Thyroid gland (tissue), 4 donors: ENCODE data around the gene PRR33. TPM values are rescaled to one million over a fixed set of nuclear protein-coding genes. Genes with fewer than 3 reads are reported as not detected.

Experiments used
- DNase-seq, 2 donors: peaks; one replicate each; pipeline ENCODE4 v3.0.0-alpha.2; 2019
- H3K27ac ChIP-seq, 3 donors: fragments of 200-600 bp; sonication (generic); 1 replicate in 2 of 3; 2 replicates in 1 of 3; pipeline ENCODE4 v1.5.1; 2016 to 2019; ENCODE audit warnings: mild to moderate bottlenecking in 1 of 3, moderate library complexity in 1 of 3
- H3K27me3 ChIP-seq: fragments of 200-600 bp; sonication (generic); one replicate; pipeline ENCODE4 v1.5.1; 2019
- H3K36me3 ChIP-seq, 2 donors: fragments of 200-600 bp; sonication (generic); one replicate each; pipeline ENCODE4 v1.5.1; 2016 to 2019
- H3K4me1 ChIP-seq, 2 donors: fragments of 200-600 bp; sonication (generic); one replicate each; pipeline ENCODE4 v1.5.1; 2017 to 2019
- H3K4me3 ChIP-seq, 3 donors: fragments of 200-600 bp; sonication (generic); replicated peaks in 1 of 3; 1 replicate in 2 of 3; 2 replicates in 1 of 3; pipeline ENCODE4 v1.5.1; 2016; ENCODE audit warnings: mild to moderate bottlenecking in 1 of 3
- H3K9me3 ChIP-seq: fragments of 200-600 bp; sonication (generic); one replicate; pipeline ENCODE4 v1.5.1; 2017
- POLR2A ChIP-seq, 2 donors: fragments of 450-650 bp; IDR thresholded peaks; one replicate each; pipeline ENCODE4 v1.6.1; 2017; ENCODE audit warnings: antibody characterized with exemption in 2 of 2, mild to moderate bottlenecking in 2 of 2, moderate library complexity in 1 of 2
- WGBS, 2 donors: methylation state at CpG; one replicate each; pipeline ENCODE4 v1.1.5; 2017; 5-methylcytosine and 5-hydroxymethylcytosine counted together
- intact Hi-C: fragments of 100-400 bp; cut with DNase I; formaldehyde crosslinking; loops from one replicate; pipeline ENCODE4 v1.15.1; 2023
- total RNA-seq, 4 donors: library from RNA; depleted of rRNA; stranded (reverse); fragments of >200 nt; gene quantifications; one replicate each; pipeline ENCODE4 v1.2.3, GENCODE V29; 2016
- TF ChIP-seq, protein P1 (sequence below), 6 experiments: fragments of 200-600 bp in 3 of 6; fragments of 450-650 bp in 3 of 6; sonication (generic) in 3 of 6; IDR thresholded peaks; one replicate each; pipeline ENCODE4 v1.5.1; 2016 to 2019; ENCODE audit warnings: antibody characterized with exemption in 6 of 6, mild to moderate bottlenecking in 2 of 6, inconsistent platforms in 1 of 6, moderate library complexity in 1 of 6

Gene PRR33
- total RNA-seq, 4 donors from 2014 or later, result not detected

DNA sequence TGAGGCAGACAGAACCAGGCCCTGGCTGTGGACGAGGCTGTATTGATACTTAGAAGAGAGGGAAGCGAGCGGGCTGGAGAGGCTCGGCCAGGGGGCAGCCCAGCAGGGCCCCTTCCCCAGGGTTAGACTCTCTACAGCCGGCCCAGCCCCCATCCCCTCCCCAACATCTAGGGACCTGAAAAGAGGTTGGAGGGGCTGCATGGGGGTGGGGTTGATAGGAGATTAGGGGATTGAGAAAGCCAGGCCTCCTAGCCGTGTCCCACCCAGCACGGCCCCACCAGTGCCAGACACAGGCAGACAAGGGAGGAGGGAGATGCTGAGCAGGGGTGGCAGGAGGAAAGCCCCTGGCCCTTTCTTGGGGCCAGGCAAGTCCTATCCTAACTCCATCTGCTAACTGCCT, 33.1 kb downstream of the PRR33 start:
- intact Hi-C loops, result no loop called here
- Histone ChIP-seq H3K4me3 (no peak overlapping the region), H3K27me3 (no peaks in the 10 kb centered on the region), H3K9me3 (no peaks in the 10 kb centered on the region), H3K4me1 (peaks cover 5 to 10% of the 10 kb centered on the region in 2 donors), H3K27ac (no peak overlapping the region), H3K36me3 (no peaks in the 10 kb centered on the region)
- TF ChIP-seq POLR2A (IDR thresholded peaks at IDR 0.05), result no peak
- TF ChIP-seq, protein P1, sequence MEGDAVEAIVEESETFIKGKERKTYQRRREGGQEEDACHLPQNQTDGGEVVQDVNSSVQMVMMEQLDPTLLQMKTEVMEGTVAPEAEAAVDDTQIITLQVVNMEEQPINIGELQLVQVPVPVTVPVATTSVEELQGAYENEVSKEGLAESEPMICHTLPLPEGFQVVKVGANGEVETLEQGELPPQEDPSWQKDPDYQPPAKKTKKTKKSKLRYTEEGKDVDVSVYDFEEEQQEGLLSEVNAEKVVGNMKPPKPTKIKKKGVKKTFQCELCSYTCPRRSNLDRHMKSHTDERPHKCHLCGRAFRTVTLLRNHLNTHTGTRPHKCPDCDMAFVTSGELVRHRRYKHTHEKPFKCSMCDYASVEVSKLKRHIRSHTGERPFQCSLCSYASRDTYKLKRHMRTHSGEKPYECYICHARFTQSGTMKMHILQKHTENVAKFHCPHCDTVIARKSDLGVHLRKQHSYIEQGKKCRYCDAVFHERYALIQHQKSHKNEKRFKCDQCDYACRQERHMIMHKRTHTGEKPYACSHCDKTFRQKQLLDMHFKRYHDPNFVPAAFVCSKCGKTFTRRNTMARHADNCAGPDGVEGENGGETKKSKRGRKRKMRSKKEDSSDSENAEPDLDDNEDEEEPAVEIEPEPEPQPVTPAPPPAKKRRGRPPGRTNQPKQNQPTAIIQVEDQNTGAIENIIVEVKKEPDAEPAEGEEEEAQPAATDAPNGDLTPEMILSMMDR (IDR thresholded peaks at IDR 0.05), result no peak
- WGBS, 2 donors, result 94% methylated on average over 5 to 7 of the region's 7 CpGs
- no peak for DNase-seq

- peaks cover under 1 to 5% of the 10 kb centered on the region in 2 donors for H3K4me1 ChIP-seq
- 76 to 90% methylated on average over 4 to 9 of the region's 9 CpGs for WGBS, 2 donors
- H3K27me3 ChIP-seq, result no peaks in the 10 kb centered on the region
- intact Hi-C loops, result no loop called here
- no peak for TF ChIP-seq POLR2A (IDR thresholded peaks at IDR 0.05)
- TF ChIP-seq, protein P1 (IDR thresholded peaks at IDR 0.05), result no peak
- no peak overlapping the region for H3K4me3 ChIP-seq
- DNase-seq, result no peak
- H3K9me3 ChIP-seq, result no peaks in the 10 kb centered on the region
- no peak overlapping the region for H3K27ac ChIP-seq
- no peaks in the 10 kb centered on the region for H3K36me3 ChIP-seq
Observed at GRCh38 chr11:1858154-1858553, 33.5 kb downstream of the PRR33 start.

DNA sequence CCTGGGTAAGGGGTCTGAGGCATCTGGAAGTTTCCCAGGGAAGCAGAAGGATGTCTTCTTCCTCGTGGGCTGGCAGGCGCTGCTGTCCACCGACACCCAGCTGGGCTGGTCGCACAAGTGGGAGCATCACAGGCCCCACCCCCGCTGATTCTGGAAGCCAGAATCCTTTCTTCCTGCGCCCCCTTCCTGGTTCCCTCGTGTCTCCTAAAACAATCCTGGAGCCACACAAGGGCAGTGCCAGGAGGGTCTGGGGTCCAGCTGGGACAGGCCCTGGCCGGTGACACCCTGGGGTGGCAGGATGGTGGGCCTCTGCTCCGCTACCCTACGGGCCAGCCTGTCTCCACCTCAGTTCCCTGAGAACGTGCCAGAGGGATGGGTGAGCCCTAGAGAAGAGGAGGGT, 34.6 kb downstream of the PRR33 start:
- DNase-seq, result no peak
- H3K4me3 ChIP-seq, result no peak overlapping the region
- TF ChIP-seq, protein P1 (IDR thresholded peaks at IDR 0.05), result no peak
- no peak for TF ChIP-seq POLR2A (IDR thresholded peaks at IDR 0.05)
- 91 to 93% methylated on average over 6 to 7 of the region's 11 CpGs for WGBS, 2 donors
- no peak overlapping the region for H3K27ac ChIP-seq
- intact Hi-C loops, result no loop called here
- H3K9me3 ChIP-seq, result no peaks in the 10 kb centered on the region
- H3K36me3 ChIP-seq, result no peaks in the 10 kb centered on the region
- no peaks in the 10 kb centered on the region for H3K27me3 ChIP-seq
- no peaks in the 10 kb centered on the region for H3K4me1 ChIP-seq

DNA sequence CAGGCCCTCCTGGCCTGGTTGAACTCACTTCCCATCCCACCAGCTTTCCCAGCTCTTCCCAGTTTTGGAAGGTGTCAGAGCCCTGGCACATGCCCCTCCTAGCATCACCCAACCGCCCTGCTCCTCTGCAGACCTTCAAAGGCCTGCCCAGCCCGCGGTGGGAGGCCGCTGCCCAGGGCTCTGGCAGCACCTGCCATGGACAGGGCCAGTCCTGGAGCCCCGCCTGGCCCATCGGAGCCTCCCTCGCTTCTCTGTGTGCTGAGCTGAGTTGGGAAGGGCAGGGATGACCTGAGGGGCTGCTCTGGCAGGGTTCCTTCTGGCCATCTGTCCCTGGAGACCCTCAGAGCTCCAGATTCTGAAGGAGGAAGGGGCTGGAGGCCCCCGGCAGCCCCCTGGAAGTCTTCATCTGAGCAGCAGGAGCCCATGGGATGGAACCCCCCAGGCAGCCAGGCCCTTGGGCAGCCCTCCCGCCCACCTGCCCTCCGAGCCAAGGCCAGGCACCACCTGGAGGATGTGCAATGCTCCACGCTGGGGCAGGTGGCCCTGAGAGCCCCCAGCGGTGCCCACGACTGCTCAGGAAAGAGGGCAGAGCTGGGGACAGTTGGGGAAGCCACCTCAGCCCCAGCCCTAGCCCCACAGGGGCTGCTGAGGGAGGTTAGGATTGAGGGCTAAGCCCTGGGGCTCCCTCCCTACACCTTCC, 35.2 kb downstream of the PRR33 start:
- Histone ChIP-seq H3K4me3 (no peak overlapping the region), H3K4me1 (no peaks in the 10 kb centered on the region), H3K27ac (no peak overlapping the region), H3K9me3 (no peaks in the 10 kb centered on the region), H3K27me3 (no peaks in the 10 kb centered on the region), H3K36me3 (no peaks in the 10 kb centered on the region)
- WGBS, 2 donors, result 91 to 97% methylated on average over 9 to 10 of the region's 13 CpGs
- DNase-seq, result no peak
- intact Hi-C loops, result no loop called here
- TF ChIP-seq, protein P1 (IDR thresholded peaks at IDR 0.05), result no peak
- no peak for TF ChIP-seq POLR2A (IDR thresholded peaks at IDR 0.05)

DNA sequence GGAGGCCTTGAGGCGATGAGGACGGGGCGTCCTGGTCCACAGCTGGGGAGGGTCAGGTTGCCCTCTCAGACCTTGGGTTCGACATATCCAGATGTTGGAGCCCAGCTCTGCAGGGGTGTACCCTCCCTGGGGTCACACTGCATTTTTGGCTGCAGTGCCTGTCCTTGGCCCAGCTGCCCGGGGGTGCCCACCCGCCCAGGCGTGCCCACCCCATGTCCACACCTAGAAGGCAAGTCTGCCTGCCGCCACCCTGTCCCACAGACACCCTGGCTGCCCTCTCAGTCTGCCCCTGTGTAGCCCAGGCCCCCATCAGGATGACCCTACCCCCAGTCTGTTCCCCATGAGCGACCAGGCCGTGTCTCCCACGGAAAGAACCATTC, 35.8 kb downstream of the PRR33 start:
- TF ChIP-seq POLR2A (IDR thresholded peaks at IDR 0.05), result no peak
- TF ChIP-seq, protein P1 (IDR thresholded peaks at IDR 0.05), result no peak
- Histone ChIP-seq H3K4me3 (no peak overlapping the region), H3K36me3 (no peaks in the 10 kb centered on the region), H3K9me3 (no peaks in the 10 kb centered on the region), H3K27ac (no peak overlapping the region), H3K27me3 (no peaks in the 10 kb centered on the region), H3K4me1 (peaks cover under 1 to 3% of the 10 kb centered on the region in 2 donors)
- WGBS, 2 donors, result 59 to 93% methylated on average over 3 to 8 of the region's 11 CpGs
- DNase-seq, result no peak
- intact Hi-C loops, result no loop called here
